Tibial nerve (tissue), 4 donors: ENCODE results near the gene BMPR1B.
A peak's percentile ranks its signal among the peaks of the same experiment; 100 is the strongest.

Experiments
- EP300 ChIP-seq, 2 donors: sonication (generic); formaldehyde crosslinking; IDR thresholded peaks; one replicate each; pipeline ENCODE4 v1.6.1; 2017; ENCODE audit warnings: antibody characterized with exemption in 2 of 2, mild to moderate bottlenecking in 1 of 2
- POLR2A ChIP-seq, 2 donors: fragments of 450-650 bp; IDR thresholded peaks; one replicate each; pipeline ENCODE4 v1.6.1; 2017; ENCODE audit warnings: antibody characterized with exemption in 2 of 2, mild to moderate bottlenecking in 2 of 2, moderate library complexity in 2 of 2
- TF ChIP-seq, protein P1 (sequence below), 5 experiments: fragments of 200-600 bp in 3 of 5; fragments of 450-650 bp in 2 of 5; sonication (generic) in 3 of 5; IDR thresholded peaks; one replicate each; pipeline ENCODE4 v1.5.1; 2016 to 2019; ENCODE audit warnings: antibody characterized with exemption in 5 of 5, mild to moderate bottlenecking in 3 of 5, moderate library complexity in 2 of 5

DNA sequence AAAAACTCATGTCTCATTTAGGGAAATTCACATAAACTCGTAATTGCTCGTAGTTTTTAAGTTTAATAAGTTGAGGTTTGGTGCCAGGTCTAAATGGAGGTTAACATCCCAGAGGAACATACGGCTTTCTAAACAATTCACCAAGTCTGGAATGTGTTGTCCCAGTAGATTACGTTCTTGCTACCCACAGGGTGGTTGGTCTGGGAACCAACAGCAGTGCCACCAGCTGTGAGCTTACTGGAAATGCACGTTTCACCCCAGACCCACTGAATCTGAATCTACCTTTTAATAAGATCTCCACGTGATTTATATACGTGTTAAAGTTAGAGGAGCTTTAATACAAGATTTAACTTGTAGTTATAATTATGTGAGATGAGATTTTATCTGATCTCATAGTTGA, 134.3 kb downstream of the BMPR1B start:
- TF ChIP-seq, protein P1, sequence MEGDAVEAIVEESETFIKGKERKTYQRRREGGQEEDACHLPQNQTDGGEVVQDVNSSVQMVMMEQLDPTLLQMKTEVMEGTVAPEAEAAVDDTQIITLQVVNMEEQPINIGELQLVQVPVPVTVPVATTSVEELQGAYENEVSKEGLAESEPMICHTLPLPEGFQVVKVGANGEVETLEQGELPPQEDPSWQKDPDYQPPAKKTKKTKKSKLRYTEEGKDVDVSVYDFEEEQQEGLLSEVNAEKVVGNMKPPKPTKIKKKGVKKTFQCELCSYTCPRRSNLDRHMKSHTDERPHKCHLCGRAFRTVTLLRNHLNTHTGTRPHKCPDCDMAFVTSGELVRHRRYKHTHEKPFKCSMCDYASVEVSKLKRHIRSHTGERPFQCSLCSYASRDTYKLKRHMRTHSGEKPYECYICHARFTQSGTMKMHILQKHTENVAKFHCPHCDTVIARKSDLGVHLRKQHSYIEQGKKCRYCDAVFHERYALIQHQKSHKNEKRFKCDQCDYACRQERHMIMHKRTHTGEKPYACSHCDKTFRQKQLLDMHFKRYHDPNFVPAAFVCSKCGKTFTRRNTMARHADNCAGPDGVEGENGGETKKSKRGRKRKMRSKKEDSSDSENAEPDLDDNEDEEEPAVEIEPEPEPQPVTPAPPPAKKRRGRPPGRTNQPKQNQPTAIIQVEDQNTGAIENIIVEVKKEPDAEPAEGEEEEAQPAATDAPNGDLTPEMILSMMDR (IDR thresholded peaks at IDR 0.05) = peak in 1 of 5 experiments; percentile 8
- no peak for TF ChIP-seq POLR2A (IDR thresholded peaks at IDR 0.05)
- no peak for TF ChIP-seq EP300 (IDR thresholded peaks at IDR 0.05)
